Prostate gland (tissue), 2 donors: Measurements from ENCODE around the gene PIGU. TPM values are rescaled to one million over a fixed set of nuclear protein-coding genes. Genes with fewer than 3 reads are reported as not detected.

Experiments
- DNase-seq: peaks from one replicate; pipeline ENCODE4 v3.0.0-alpha.2; 2019; ENCODE audit warnings: low spot score
- H3K27ac ChIP-seq, 2 donors: fragments of 200-600 bp; sonication (generic); 2 replicates each; pipeline ENCODE4 v1.5.1; 2017 to 2019
- H3K27me3 ChIP-seq: fragments of 200-600 bp; sonication (generic); replicated peaks from 2 replicates; pipeline ENCODE4 v1.5.1; 2019; ENCODE audit not compliant: insufficient read depth
- H3K36me3 ChIP-seq, 2 donors: fragments of 200-600 bp; sonication (generic); 1 replicate in 1 of 2; 2 replicates in 1 of 2; pipeline versions ENCODE4 v1.5.1 to v1.8.1; 2017 to 2019
- H3K4me1 ChIP-seq: fragments of 200-600 bp; sonication (generic); replicated peaks from 2 replicates; pipeline ENCODE4 v1.5.1; 2019
- H3K4me3 ChIP-seq, 2 donors: fragments of 200-600 bp; sonication (generic); 2 replicates each; pipeline ENCODE4 v1.5.1; 2017 to 2019
- H3K9me3 ChIP-seq: fragments of 200-600 bp; sonication (generic); 2 replicates; pipeline ENCODE4 v1.5.1; 2017
- CTCF ChIP-seq, 4 experiments: fragments of 200-600 bp in 2 of 4; fragments of 450-650 bp in 2 of 4; sonication (generic) in 2 of 4; IDR thresholded peaks; 1 replicate in 3 of 4; 2 replicates in 1 of 4; pipeline ENCODE4 v1.5.1; 2016 to 2019; ENCODE audit warnings: antibody characterized with exemption in 4 of 4, mild to moderate bottlenecking in 2 of 4, moderate library complexity in 2 of 4
- POLR2A ChIP-seq: fragments of 450-650 bp; IDR thresholded peaks from one replicate; pipeline ENCODE4 v1.6.1; 2016; ENCODE audit warnings: antibody characterized with exemption, mild to moderate bottlenecking
- POLR2AphosphoS5 ChIP-seq: sonication (generic); formaldehyde crosslinking; IDR thresholded peaks from one replicate; pipeline ENCODE4 v1.6.1; 2017; ENCODE audit warnings: antibody characterized with exemption
- WGBS: methylation state at CpG from one replicate; pipeline ENCODE4 v1.1.5; 2018; 5-methylcytosine and 5-hydroxymethylcytosine counted together
- intact Hi-C: fragments of 100-400 bp; cut with DNase I; formaldehyde crosslinking; loops from one replicate; pipeline ENCODE4 v1.14.2; 2022
- total RNA-seq, 2 donors: library from RNA; depleted of rRNA; stranded (reverse); fragments of >200 nt; gene quantifications; one replicate each; pipeline ENCODE4 v1.1.0, GENCODE V29; 2016

Gene PIGU
- total RNA-seq, 2 donors from 2014 or later = 18.2 to 26.4 TPM

GRCh38 chr20:34534391-34535165 is 142.3 kb downstream of the PIGU start:
- no peak for DNase-seq
- Histone ChIP-seq H3K36me3 (peaks cover 17 to 20% of the 10 kb centered on the region in 2 donors), H3K9me3 (no peaks in the 10 kb centered on the region), H3K4me3 (no peak overlapping the region), H3K27ac (no peak overlapping the region), H3K27me3 (no peaks in the 10 kb centered on the region), H3K4me1 (peaks cover 9% of the 10 kb centered on the region)
- no peak for TF ChIP-seq POLR2AphosphoS5
- TF ChIP-seq CTCF (IDR thresholded peaks at IDR 0.05) = no peak
- TF ChIP-seq POLR2A = no peak
- intact Hi-C loops = no loop called here
- WGBS = 93% methylated on average over 15 of the region's 15 CpGs

GRCh38 chr20:34532756-34533155 is 144.1 kb downstream of the PIGU start:
- intact Hi-C loops = no loop called here
- no peak for DNase-seq
- peaks cover 17 to 20% of the 10 kb centered on the region in 2 donors for H3K36me3 ChIP-seq
- peaks cover 9% of the 10 kb centered on the region for H3K4me1 ChIP-seq
- WGBS = 90% methylated on average over 7 of the region's 7 CpGs
- H3K4me3 ChIP-seq = no peak overlapping the region
- H3K27ac ChIP-seq = peak overlapping the region; percentile 19 to 70
- TF ChIP-seq POLR2A = no peak
- no peak for TF ChIP-seq POLR2AphosphoS5
- TF ChIP-seq CTCF (IDR thresholded peaks at IDR 0.05) = no peak
- H3K9me3 ChIP-seq = no peaks in the 10 kb centered on the region
- H3K27me3 ChIP-seq = no peaks in the 10 kb centered on the region

- Histone ChIP-seq H3K9me3 (no peaks in the 10 kb centered on the region), H3K36me3 (peaks cover 17 to 21% of the 10 kb centered on the region in 2 donors), H3K27ac (peak overlapping the region in 1 of 2 donors; percentile 70), H3K27me3 (no peaks in the 10 kb centered on the region), H3K4me1 (peaks cover 9% of the 10 kb centered on the region), H3K4me3 (no peak overlapping the region)
- WGBS = 72% methylated on average over 8 of the region's 8 CpGs
- no peak for DNase-seq
- intact Hi-C loops = no loop called here
- TF ChIP-seq POLR2AphosphoS5 = no peak
- TF ChIP-seq CTCF (IDR thresholded peaks at IDR 0.05) = no peak
- TF ChIP-seq POLR2A = no peak
These were observed 144.6 kb downstream of the PIGU start for GRCh38 chr20:34532320-34532719.

- Histone ChIP-seq H3K27ac (peak overlapping the region in 1 of 2 donors; percentile 70), H3K27me3 (no peaks in the 10 kb centered on the region), H3K9me3 (no peaks in the 10 kb centered on the region), H3K4me1 (peaks cover 12% of the 10 kb centered on the region), H3K36me3 (peaks cover 17 to 25% of the 10 kb centered on the region in 2 donors), H3K4me3 (no peak overlapping the region)
- no peak for DNase-seq
- intact Hi-C loops = no loop called here
- WGBS = 65% methylated on average over 8 of the region's 8 CpGs
- no peak for TF ChIP-seq POLR2AphosphoS5
- no peak for TF ChIP-seq CTCF (IDR thresholded peaks at IDR 0.05)
- no peak for TF ChIP-seq POLR2A
These were observed 145.2 kb downstream of the PIGU start for GRCh38 chr20:34531608-34532265.
